Neural cell (in vitro differentiated cells): ENCODE results near the gene CCDC88A. TPM values are rescaled to one million over a fixed set of nuclear protein-coding genes. Genes with fewer than 3 reads are reported as not detected.

Source experiments
- H2AFZ ChIP-seq: fragments of 200-600, 300-800 bp; sonication (generic), shearing (Covaris generic); 2 replicates; pipeline ENCODE4 v1.6.0; 2014; ENCODE audit warnings: low read depth, mild to moderate bottlenecking, antibody characterized with exemption, low read length, moderate library complexity
- H3F3A ChIP-seq: fragments of 200-600 bp; shearing (Covaris generic); 2 replicates; pipeline ENCODE4 v1.6.1; 2016; ENCODE audit warnings: mild to moderate bottlenecking, moderate library complexity, mixed read lengths, antibody characterized with exemption, low read length; ENCODE audit not compliant: insufficient read depth, poor library complexity, severe bottlenecking
- H3K27ac ChIP-seq: fragments of 200-600, 300-800 bp; sonication (generic), shearing (Covaris generic); 2 replicates; pipeline ENCODE4 v1.5.1; 2014; ENCODE audit warnings: mild to moderate bottlenecking, low read length, moderate library complexity
- H3K27me3 ChIP-seq: fragments of 300-800, 200-600 bp; sonication (generic), shearing (Covaris generic); 2 replicates; pipeline ENCODE4 v1.6.0; 2014; ENCODE audit warnings: mild to moderate bottlenecking, low read depth, low read length, moderate library complexity; ENCODE audit not compliant: insufficient read depth
- H3K36me3 ChIP-seq: fragments of 300-800, 200-600 bp; sonication (generic), shearing (Covaris generic); 2 replicates; pipeline ENCODE4 v1.5.1; 2014; ENCODE audit warnings: mild to moderate bottlenecking, antibody characterized with exemption, low read length, moderate library complexity; ENCODE audit not compliant: insufficient read depth
- H3K4me2 ChIP-seq: fragments of 300-800, 200-600 bp; sonication (generic), shearing (Covaris generic); 2 replicates; pipeline ENCODE4 v1.6.0; 2014; ENCODE audit warnings: mild to moderate bottlenecking, low read length
- H3K4me3 ChIP-seq: fragments of 300-800, 200-600 bp; sonication (generic), shearing (Covaris generic); 2 replicates; pipeline ENCODE4 v1.5.1; 2014; ENCODE audit warnings: mild to moderate bottlenecking, low read length, moderate library complexity
- H3K79me2 ChIP-seq: fragments of 200-600 bp; shearing (Covaris generic); replicated peaks from 2 replicates; pipeline ENCODE4 v1.6.0; 2014; ENCODE audit warnings: mild to moderate bottlenecking, low read length, moderate library complexity; ENCODE audit not compliant: insufficient read depth
- H3K9ac ChIP-seq: fragments of 300-800, 200-600 bp; sonication (generic), shearing (Covaris generic); 2 replicates; pipeline ENCODE4 v1.6.1; 2016; ENCODE audit warnings: mild to moderate bottlenecking, low read length, mixed read lengths
- H3K9me2 ChIP-seq: fragments of 200-600 bp; shearing (Covaris generic); 2 replicates; pipeline ENCODE4 v1.6.1; 2016; ENCODE audit warnings: mild to moderate bottlenecking, low read length, mixed read lengths; ENCODE audit not compliant: insufficient read depth
- H3K9me3 ChIP-seq: fragments of 200-600, 300-800 bp; sonication (generic), shearing (Covaris generic); 2 replicates; pipeline ENCODE4 v1.6.1; 2016; ENCODE audit warnings: mild to moderate bottlenecking, mixed run types, low read length, moderate library complexity, mixed read lengths
- H4K20me1 ChIP-seq: fragments of 200-600 bp; shearing (Covaris generic); 2 replicates; pipeline ENCODE4 v1.6.1; 2016; ENCODE audit warnings: mild to moderate bottlenecking, mixed run types; ENCODE audit not compliant: insufficient read depth
- CTCF ChIP-seq: fragments of 450-650 bp; IDR thresholded peaks from 2 replicates; pipeline ENCODE4 v1.5.1; 2014; ENCODE audit warnings: antibody characterized with exemption, mild to moderate bottlenecking, moderate library complexity; ENCODE audit not compliant: poor library complexity, severe bottlenecking
- EP300 ChIP-seq: fragments of 450-650 bp; conservative IDR thresholded peaks from 2 replicates; pipeline ENCODE4 v1.6.1; 2014; ENCODE audit warnings: antibody characterized with exemption, mild to moderate bottlenecking, moderate library complexity; ENCODE audit not compliant: poor library complexity, severe bottlenecking
- EZH2 ChIP-seq: fragments of 200-600, 300-800 bp; shearing (Covaris generic), sonication (generic); IDR thresholded peaks from 2 replicates; pipeline ENCODE4 v1.6.1; 2014; ENCODE audit warnings: antibody characterized with exemption, low read length, borderline replicate concordance, mild to moderate bottlenecking; ENCODE audit not compliant: insufficient read depth, poor library complexity, severe bottlenecking
- MXI1 ChIP-seq: fragments of 450-650 bp; conservative IDR thresholded peaks from 2 replicates; pipeline ENCODE4 v1.6.1; 2014; ENCODE audit warnings: antibody characterized with exemption, mild to moderate bottlenecking; ENCODE audit not compliant: poor library complexity, severe bottlenecking
- POLR2AphosphoS5 ChIP-seq: IDR thresholded peaks from 2 replicates; pipeline ENCODE4 v1.6.1; 2012
- RAD21 ChIP-seq: fragments of 450-650 bp; conservative IDR thresholded peaks from 2 replicates; pipeline ENCODE4 v1.6.1; 2014; ENCODE audit warnings: antibody characterized with exemption, mild to moderate bottlenecking, moderate library complexity
- REST ChIP-seq: IDR thresholded peaks from 2 replicates; pipeline ENCODE4 v1.6.1; 2012; ENCODE audit warnings: borderline replicate concordance
- SMC3 ChIP-seq: fragments of 450-650 bp; conservative IDR thresholded peaks from 2 replicates; pipeline ENCODE4 v1.6.1; 2014; ENCODE audit warnings: antibody characterized with exemption, mild to moderate bottlenecking, moderate library complexity; ENCODE audit not compliant: poor library complexity
- TAF1 ChIP-seq: IDR thresholded peaks from 2 replicates; pipeline ENCODE4 v1.6.1; 2012; ENCODE audit warnings: low read depth
- polyA plus RNA-seq: library from polyadenylated mRNA; depleted of rRNA; stranded (reverse); fragments of >200 nt; gene quantifications from 2 replicates; pipeline ENCODE4 v1.2.3, GENCODE V29; 2014

The CCDC88A gene
- polyA plus RNA-seq, 1 donor from 2014 or later, result 224 TPM

DNA sequence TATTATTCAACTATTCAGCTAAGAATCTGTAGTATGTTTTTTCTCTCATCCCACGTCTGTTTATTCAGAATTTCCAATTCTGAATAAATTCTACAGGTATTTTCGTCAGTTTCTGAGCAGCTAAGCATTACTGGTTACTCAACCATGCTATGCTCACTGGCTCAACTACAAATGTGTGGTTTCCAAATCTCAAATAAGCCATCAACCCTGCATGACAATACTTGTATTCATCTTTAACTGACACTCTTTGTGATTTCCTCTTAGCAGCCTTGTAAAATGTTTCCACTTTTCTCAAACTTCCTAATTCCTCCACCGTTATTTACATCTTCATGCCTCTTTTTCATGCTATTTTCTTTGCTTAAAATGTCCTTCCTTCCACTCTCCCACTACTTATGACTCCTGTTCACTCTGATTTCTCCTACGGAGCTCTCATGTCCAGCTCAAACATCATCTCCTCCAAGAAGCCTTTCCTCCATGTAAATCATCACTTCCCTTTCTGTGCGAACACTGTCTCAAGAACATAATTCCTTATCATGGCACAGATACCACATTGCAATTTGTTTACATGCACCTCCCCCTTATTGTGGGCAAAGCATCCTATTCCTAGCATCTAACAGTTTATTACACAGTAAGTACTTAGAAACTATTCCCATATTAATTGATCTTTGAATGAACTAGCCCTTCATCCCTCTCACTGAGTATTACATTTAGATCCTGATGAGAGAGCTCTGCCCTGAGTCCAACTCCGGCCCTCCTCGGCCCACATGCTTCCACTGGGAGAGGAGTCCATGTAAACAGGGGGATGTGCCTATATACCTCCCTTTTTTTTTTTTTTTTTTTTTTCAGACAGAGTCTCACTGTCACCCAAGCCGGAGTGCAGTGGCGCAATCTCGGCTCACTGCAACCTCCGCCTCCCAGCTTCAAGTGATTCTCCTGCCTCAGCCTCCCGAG, 10.5 kb downstream of the CCDC88A start:
- Histone ChIP-seq H3K4me3 (no peak overlapping the region), H3K9ac (no peak overlapping the region), H4K20me1 (no peaks in the 10 kb centered on the region), H3K27ac (no peak overlapping the region), H3F3A (no peaks in the 10 kb centered on the region), H3K9me3 (no peaks in the 10 kb centered on the region), H3K9me2 (no peaks in the 10 kb centered on the region), H3K4me2 (no peak overlapping the region), H2AFZ (no peak overlapping the region), H3K36me3 (peaks cover 4% of the 10 kb centered on the region), H3K79me2 (peaks cover 70% of the 10 kb centered on the region), H3K27me3 (no peaks in the 10 kb centered on the region)
- TF ChIP-seq REST (no peak), EZH2 (no peak), EP300 (no peak), MXI1 (no peak), CTCF (no peak), TAF1 (no peak), RAD21 (no peak), SMC3 (no peak), POLR2AphosphoS5 (no peak)

- TF ChIP-seq POLR2AphosphoS5 (no peak), EP300 (no peak), EZH2 (no peak), RAD21 (no peak), TAF1 (no peak)
- no peaks in the 10 kb centered on the region for H3F3A ChIP-seq
- H3K4me3 ChIP-seq, result no peak overlapping the region
- peaks cover 61% of the 10 kb centered on the region for H3K79me2 ChIP-seq
- no peaks in the 10 kb centered on the region for H3K9me3 ChIP-seq
- H3K27ac ChIP-seq, result no peak overlapping the region
- no peak overlapping the region for H3K4me2 ChIP-seq
- H3K27me3 ChIP-seq, result no peaks in the 10 kb centered on the region
- H3K9me2 ChIP-seq, result no peaks in the 10 kb centered on the region
- H2AFZ ChIP-seq, result no peak overlapping the region
- no peaks in the 10 kb centered on the region for H4K20me1 ChIP-seq
- no peak overlapping the region for H3K9ac ChIP-seq
- peaks cover 4% of the 10 kb centered on the region for H3K36me3 ChIP-seq
Observed at GRCh38 chr2:55408098-55408882, 11.4 kb downstream of the CCDC88A start.
